PC-9 (cell line): ENCODE data around the gene CFAP20DC. TPM values are rescaled to one million over a fixed set of nuclear protein-coding genes. Genes with fewer than 3 reads are reported as not detected.

Experiments used
- BruUV-seq: library from RNA; stranded (reverse); fragments of 400-500 nt; replicated peaks from 2 replicates; lab custom pipeline; 2021; lab: Mats Ljungman, UMichigan
- CTCF ChIA-PET: fragments of 300-600 bp; sonication (Branson Sonifier 250); formaldehyde crosslinking; loops from one replicate; lab custom pipeline; 2022; ENCODE audit warnings: antibody characterized with exemption; lab: Charles Lee
- POLR2A ChIA-PET: fragments of 300-600 bp; sonication (Branson Sonifier 250); formaldehyde crosslinking; loops from one replicate; lab custom pipeline; 2022; ENCODE audit warnings: antibody characterized with exemption; ENCODE audit not compliant: unreplicated experiment; lab: Charles Lee
- DNase-seq, 2 experiments: peaks; one replicate each; pipeline versions ENCODE4 v3.0.0 to v3.0.0-alpha.2; 2015 to 2022; ENCODE audit warnings: mixed read lengths in 1 of 2
- H2AFZ ChIP-seq: fragments of 200-600 bp; sonication (generic); 2 replicates; pipeline ENCODE4 v1.8.1; 2017; ENCODE audit warnings: antibody characterized with exemption
- H3F3A ChIP-seq: fragments of 200-600 bp; sonication (generic); 2 replicates; pipeline ENCODE4 v1.8.1; 2017; ENCODE audit warnings: antibody characterized with exemption, mild to moderate bottlenecking, low read depth; ENCODE audit not compliant: insufficient read depth
- H3K27ac ChIP-seq: fragments of 200-600 bp; sonication (generic); 2 replicates; pipeline ENCODE4 v1.6.1; 2016; ENCODE audit warnings: mixed run types
- H3K27me3 ChIP-seq: fragments of 200-600 bp; sonication (generic); 2 replicates; pipeline ENCODE4 v1.6.1; 2016; ENCODE audit warnings: low read depth, mixed run types; ENCODE audit not compliant: insufficient read depth
- H3K36me3 ChIP-seq: fragments of 200-600 bp; sonication (generic); 2 replicates; pipeline ENCODE4 v1.6.1; 2016; ENCODE audit warnings: low read depth, mixed run types
- H3K4me1 ChIP-seq: fragments of 200-600 bp; sonication (generic); replicated peaks from 2 replicates; pipeline ENCODE4 v1.6.1; 2016; ENCODE audit warnings: mixed run types; ENCODE audit not compliant: insufficient read depth
- H3K4me2 ChIP-seq: fragments of 200-600 bp; sonication (generic); 2 replicates; pipeline ENCODE4 v1.6.1; 2017; ENCODE audit warnings: mixed run types
- H3K4me3 ChIP-seq: fragments of 200-600 bp; sonication (generic); 2 replicates; pipeline ENCODE4 v1.6.1; 2016; ENCODE audit warnings: mixed run types
- H3K79me2 ChIP-seq: fragments of 200-600 bp; sonication (generic); 2 replicates; pipeline ENCODE4 v1.6.1; 2017; ENCODE audit warnings: low read depth, mixed run types
- H3K9me2 ChIP-seq: fragments of 200-600 bp; sonication (generic); 2 replicates; pipeline ENCODE4 v1.8.1; 2017; ENCODE audit warnings: mild to moderate bottlenecking; ENCODE audit not compliant: insufficient read depth
- H3K9me3 ChIP-seq: fragments of 200-600 bp; sonication (generic); 2 replicates; pipeline ENCODE4 v1.8.1; 2016; ENCODE audit warnings: low read depth; ENCODE audit not compliant: insufficient read depth
- H4K20me1 ChIP-seq: fragments of 200-600 bp; sonication (generic); 2 replicates; pipeline ENCODE4 v1.8.1; 2017; ENCODE audit not compliant: insufficient read depth
- CTCF ChIP-seq: fragments of 200-600 bp; sonication (generic); conservative IDR thresholded peaks from 2 replicates; pipeline ENCODE4 v1.6.1; 2017; ENCODE audit warnings: mixed run types, antibody characterized with exemption, mild to moderate bottlenecking, moderate library complexity
- EZH2 ChIP-seq: fragments of 200-600 bp; sonication (generic); IDR thresholded peaks from 2 replicates; pipeline ENCODE4 v1.8.0; 2017; ENCODE audit warnings: antibody characterized with exemption, low read depth
- intact Hi-C: fragments of 100-400 bp; cut with micrococcal nuclease; formaldehyde crosslinking; loops from one replicate; pipeline ENCODE4 v1.10.0; 2022; ENCODE audit not compliant: unreplicated experiment
- total RNA-seq: library from RNA; stranded (reverse); gene quantifications from 2 replicates; pipeline ENCODE4 v1.2.3, GENCODE V29; 2021

CFAP20DC gene
- total RNA-seq, 1 experiment from 2014 or later, result 6.7 TPM

GRCh38 chr3:58962040-58962651 lies 87.7 kb downstream of the CFAP20DC start:
- Histone ChIP-seq H3F3A (no peaks in the 10 kb centered on the region), H3K36me3 (no peaks in the 10 kb centered on the region), H3K79me2 (no peaks in the 10 kb centered on the region), H4K20me1 (no peaks in the 10 kb centered on the region), H3K9me3 (no peaks in the 10 kb centered on the region), H3K27ac (no peak overlapping the region), H3K4me2 (no peak overlapping the region), H3K27me3 (no peaks in the 10 kb centered on the region), H2AFZ (no peak overlapping the region), H3K4me3 (no peak overlapping the region), H3K4me1 (no peaks in the 10 kb centered on the region), H3K9me2 (no peaks in the 10 kb centered on the region; the same call in 1 of the 2 replicates)
- intact Hi-C loops, result no loop called here
- ChIA-PET CTCF (no interaction called here), POLR2A (no interaction called here)
- DNase-seq, result no peak
- no TSS peak for BruUV-seq
- TF ChIP-seq EZH2, result no peak
- TF ChIP-seq CTCF, result no peak

DNA sequence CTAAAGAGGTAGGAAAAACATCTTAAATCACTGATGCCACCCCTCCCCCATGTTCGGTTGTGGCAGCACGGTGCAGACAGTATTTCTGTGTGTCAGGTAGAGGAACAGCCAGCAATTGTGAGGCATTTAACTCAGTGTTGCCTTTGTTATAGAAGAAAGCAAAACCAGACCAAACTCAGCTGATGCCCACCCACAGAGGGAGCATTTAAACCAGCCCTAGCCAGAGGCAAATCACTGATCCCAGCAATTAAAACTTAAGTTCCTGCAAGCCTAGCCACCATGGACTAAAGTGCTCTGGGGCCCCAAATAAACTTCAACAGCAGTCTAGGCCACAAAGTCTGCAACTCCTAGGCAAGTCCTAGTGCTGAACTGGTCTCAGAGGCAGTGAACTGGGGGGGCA lies 94.5 kb downstream of the CFAP20DC start:
- H3K79me2 ChIP-seq, result no peaks in the 10 kb centered on the region
- H3K4me3 ChIP-seq, result no peak overlapping the region
- POLR2A ChIA-PET, result interaction anchor here (0.5 kb wide), 1 partner anchor 848 kb away, joined by 11 read pairs; no protein-coding TSS in a partner anchor
- TF ChIP-seq CTCF, result no peak
- TF ChIP-seq EZH2, result no peak
- no peaks in the 10 kb centered on the region; the same call in 1 of the 2 replicates for H3K9me2 ChIP-seq
- no peak overlapping the region for H3K4me2 ChIP-seq
- no peak for DNase-seq
- no peaks in the 10 kb centered on the region for H3K27me3 ChIP-seq
- no TSS peak for BruUV-seq
- no peak overlapping the region for H2AFZ ChIP-seq
- no peaks in the 10 kb centered on the region for H3K36me3 ChIP-seq
- no peaks in the 10 kb centered on the region for H4K20me1 ChIP-seq
- H3K9me3 ChIP-seq, result no peaks in the 10 kb centered on the region
- H3K4me1 ChIP-seq, result no peaks in the 10 kb centered on the region
- no peaks in the 10 kb centered on the region for H3F3A ChIP-seq
- H3K27ac ChIP-seq, result no peak overlapping the region
- intact Hi-C loops, result no loop called here
- CTCF ChIA-PET, result no interaction called here

GRCh38 chr3:58953288-58953687 lies 96.5 kb downstream of the CFAP20DC start:
- TF ChIP-seq EZH2 (no peak), CTCF (no peak)
- ChIA-PET CTCF (no interaction called here), POLR2A (no interaction called here)
- no peak overlapping the region for H2AFZ ChIP-seq
- H4K20me1 ChIP-seq, result no peaks in the 10 kb centered on the region
- H3K9me2 ChIP-seq, result no peaks in the 10 kb centered on the region; the same call in 1 of the 2 replicates
- no peaks in the 10 kb centered on the region for H3F3A ChIP-seq
- no peaks in the 10 kb centered on the region for H3K9me3 ChIP-seq
- no peak overlapping the region for H3K4me2 ChIP-seq
- no peaks in the 10 kb centered on the region for H3K27me3 ChIP-seq
- no peak for DNase-seq
- no peak overlapping the region for H3K27ac ChIP-seq
- no peaks in the 10 kb centered on the region for H3K79me2 ChIP-seq
- no peaks in the 10 kb centered on the region for H3K36me3 ChIP-seq
- BruUV-seq, result no TSS peak
- no peak overlapping the region for H3K4me3 ChIP-seq
- no peaks in the 10 kb centered on the region for H3K4me1 ChIP-seq
- intact Hi-C loops, result no loop called here
